Measurements from ENCODE around the gene SLC2A1.
"Not testable (repeated sequence)": the region's sequence is repeated elsewhere in the genome, so short reads cannot be mapped to it uniquely, and the experiment has no call there.

The SLC2A1 gene

GRCh38 chr1:42899960-42900359 is 58.7 kb downstream of the SLC2A1 start:
- DNase-seq (ENCODE audit: low read depth in 2 of 2): not testable (repeated sequence)

GRCh38 chr1:42891465-42892138 is 67.1 kb downstream of the SLC2A1 start:
- DNase-seq (ENCODE audit: low read depth in 2 of 2): no peak

GRCh38 chr1:42889264-42889663 is 69.4 kb downstream of the SLC2A1 start:
- no peak for DNase-seq (ENCODE audit: low read depth in 2 of 2)

GRCh38 chr1:42888013-42888633 is 70.5 kb downstream of the SLC2A1 start:
- no peak for DNase-seq (ENCODE audit: low read depth in 2 of 2)

- DNase-seq (ENCODE audit: low read depth in 2 of 2): no peak
Observed at GRCh38 chr1:42887366-42887765, 71.3 kb downstream of the SLC2A1 start.

- no peak for DNase-seq (ENCODE audit: low read depth in 2 of 2)
Observed at GRCh38 chr1:42886800-42887199, 71.9 kb downstream of the SLC2A1 start.

- DNase-seq (ENCODE audit: low read depth in 2 of 2): no peak
Observed at GRCh38 chr1:42886046-42886739, 72.5 kb downstream of the SLC2A1 start.

- no peak for DNase-seq (ENCODE audit: low read depth in 2 of 2)
Observed at GRCh38 chr1:42880384-42880783, 78.3 kb downstream of the SLC2A1 start.

GRCh38 chr1:42877380-42877779 is 81.3 kb downstream of the SLC2A1 start:
- DNase-seq (ENCODE audit: low read depth in 2 of 2): no peak

- no peak for DNase-seq (ENCODE audit: low read depth in 2 of 2)
Observed at GRCh38 chr1:42876009-42876408, 82.7 kb downstream of the SLC2A1 start.
